ENCODE data around the gene NPY1R.

NPY1R gene

DNA sequence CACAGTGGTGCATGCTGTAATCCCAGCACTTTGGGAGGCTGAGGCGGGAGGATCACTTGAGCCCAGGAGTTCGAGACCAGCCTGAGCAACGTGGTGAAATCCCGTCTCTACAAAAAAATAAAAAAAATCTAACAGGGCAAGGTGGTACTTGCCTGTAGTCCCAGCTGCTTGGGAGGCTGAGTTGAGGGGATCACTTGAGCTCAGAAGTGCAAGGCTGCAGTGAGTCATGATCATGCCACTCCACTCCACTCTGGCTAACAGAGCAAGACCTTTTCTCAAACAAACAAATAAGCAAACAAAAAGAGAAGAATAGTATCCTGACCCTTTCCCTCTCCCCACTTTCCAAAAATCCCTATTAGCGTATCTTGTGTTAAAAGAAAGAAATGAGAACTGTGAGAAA is 52.7 kb downstream of the NPY1R start:
- no peak for DNase-seq (ENCODE audit: insufficient read length, low spot score)
- no peak for FAIRE-seq

GRCh38 chr4:163274861-163275260 is 57.5 kb downstream of the NPY1R start:
- TF ChIP-seq CTCF (IDR thresholded peaks at IDR 0.05; ENCODE audit: insufficient read depth, missing control alignments): no peak
- DNase-seq (ENCODE audit: insufficient read length, low spot score): no peak
- FAIRE-seq: no peak

More for the DNA sequence above, 52.7 kb downstream of the NPY1R start:
- no peak for TF ChIP-seq CTCF (IDR thresholded peaks at IDR 0.05; ENCODE audit: insufficient read depth, missing control alignments)

All from D721Med (cell line).